ENCODE results near the gene UBR4.
A peak's percentile ranks its signal among the peaks of the same experiment; 100 is the strongest.

Gene UBR4

DNA sequence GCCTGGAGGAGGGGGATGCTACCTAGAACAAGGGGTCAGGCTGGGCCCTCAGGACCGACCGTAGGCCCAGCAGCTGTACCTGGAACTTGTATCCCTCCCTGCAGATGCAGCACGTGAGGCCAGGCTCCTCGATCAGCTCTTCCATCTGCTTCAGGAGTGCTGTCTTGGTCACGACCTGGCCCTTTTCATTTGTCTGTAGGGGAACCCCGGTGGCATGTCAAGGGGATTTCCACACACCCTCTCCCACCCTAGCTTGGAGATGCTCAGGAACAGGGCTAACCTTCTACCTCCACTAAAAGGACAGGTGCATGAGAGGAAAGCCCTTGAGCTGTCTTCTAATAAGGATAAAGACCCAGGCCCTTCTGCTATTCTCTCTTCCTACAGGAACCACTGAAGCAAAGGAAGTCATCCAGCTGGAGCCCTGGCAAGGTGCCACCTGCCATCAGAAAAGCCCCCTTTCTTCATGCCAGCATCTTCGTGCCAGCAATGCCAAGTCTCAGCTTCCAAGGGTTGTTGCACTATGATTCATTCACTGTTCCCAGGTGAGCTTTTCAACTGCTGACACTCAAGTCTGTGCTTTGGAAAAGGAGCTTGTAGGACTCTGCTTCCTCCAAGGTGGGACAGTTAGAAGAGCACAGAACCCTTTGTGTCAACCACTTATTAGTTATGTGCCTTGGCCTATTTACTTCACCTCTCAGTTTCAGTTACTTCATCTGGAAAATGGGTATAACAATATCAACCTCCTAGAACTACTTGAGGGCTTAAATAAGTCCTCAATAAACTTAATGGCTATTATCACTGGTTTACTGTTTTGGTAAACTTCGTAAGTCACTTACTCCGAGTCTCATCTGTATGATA lies 122.1 kb downstream of the UBR4 start:
- Histone ChIP-seq H3K9ac (ENCODE audit: low read length) (no peak overlapping the region), H3K4me1 (ENCODE audit: low read length) (peaks cover 36% of the 10 kb centered on the region), H3K4me3 (ENCODE audit: low read length) (no peak overlapping the region), H3K9me3 (ENCODE audit: insufficient read depth, low read length) (no peaks in the 10 kb centered on the region), H3K27me3 (ENCODE audit: low read depth, low read length) (no peaks in the 10 kb centered on the region), H3K4me2 (ENCODE audit: low read length) (peak overlapping the region; percentile 33), H3K36me3 (replicated peaks; ENCODE audit: low read depth, low read length) (peaks cover 74% of the 10 kb centered on the region), H2AFZ (ENCODE audit: low read depth, low read length) (no peak overlapping the region), H3K27ac (ENCODE audit: low read length) (peak overlapping the region; percentile 38), H3K79me2 (ENCODE audit: low read length) (no peaks in the 10 kb centered on the region), H4K20me1 (ENCODE audit: insufficient read depth, low read length) (peaks cover 21% of the 10 kb centered on the region)
- TF ChIP-seq CTCF (IDR thresholded peaks at IDR 0.05; ENCODE audit: low read depth, low read length) = no peak
- TF ChIP-seq EZH2phosphoT487 (IDR thresholded peaks at IDR 0.05; ENCODE audit: low read depth) = no peak

- H3K4me1 ChIP-seq (ENCODE audit: low read length) = peaks cover 36% of the 10 kb centered on the region
- no peaks in the 10 kb centered on the region for H3K27me3 ChIP-seq (ENCODE audit: low read depth, low read length)
- H3K36me3 ChIP-seq (replicated peaks; ENCODE audit: low read depth, low read length) = peaks cover 67% of the 10 kb centered on the region
- TF ChIP-seq EZH2phosphoT487 (IDR thresholded peaks at IDR 0.05; ENCODE audit: low read depth) (no peak), CTCF (IDR thresholded peaks at IDR 0.05; ENCODE audit: low read depth, low read length) (no peak)
- no peak overlapping the region for H3K9ac ChIP-seq (ENCODE audit: low read length)
- H3K4me3 ChIP-seq (ENCODE audit: low read length) = no peak overlapping the region
- peak overlapping the region; percentile 38 for H3K27ac ChIP-seq (ENCODE audit: low read length)
- H3K9me3 ChIP-seq (ENCODE audit: insufficient read depth, low read length) = no peaks in the 10 kb centered on the region
- H4K20me1 ChIP-seq (ENCODE audit: insufficient read depth, low read length) = peaks cover 21% of the 10 kb centered on the region
- no peaks in the 10 kb centered on the region for H3K79me2 ChIP-seq (ENCODE audit: low read length)
- no peak overlapping the region for H2AFZ ChIP-seq (ENCODE audit: low read depth, low read length)
- H3K4me2 ChIP-seq (ENCODE audit: low read length) = peak overlapping the region; percentile 33; the same call in 1 of the 2 replicates
Measured at GRCh38 chr1:19087017-19087736, 122.9 kb downstream of the UBR4 start.

DNA sequence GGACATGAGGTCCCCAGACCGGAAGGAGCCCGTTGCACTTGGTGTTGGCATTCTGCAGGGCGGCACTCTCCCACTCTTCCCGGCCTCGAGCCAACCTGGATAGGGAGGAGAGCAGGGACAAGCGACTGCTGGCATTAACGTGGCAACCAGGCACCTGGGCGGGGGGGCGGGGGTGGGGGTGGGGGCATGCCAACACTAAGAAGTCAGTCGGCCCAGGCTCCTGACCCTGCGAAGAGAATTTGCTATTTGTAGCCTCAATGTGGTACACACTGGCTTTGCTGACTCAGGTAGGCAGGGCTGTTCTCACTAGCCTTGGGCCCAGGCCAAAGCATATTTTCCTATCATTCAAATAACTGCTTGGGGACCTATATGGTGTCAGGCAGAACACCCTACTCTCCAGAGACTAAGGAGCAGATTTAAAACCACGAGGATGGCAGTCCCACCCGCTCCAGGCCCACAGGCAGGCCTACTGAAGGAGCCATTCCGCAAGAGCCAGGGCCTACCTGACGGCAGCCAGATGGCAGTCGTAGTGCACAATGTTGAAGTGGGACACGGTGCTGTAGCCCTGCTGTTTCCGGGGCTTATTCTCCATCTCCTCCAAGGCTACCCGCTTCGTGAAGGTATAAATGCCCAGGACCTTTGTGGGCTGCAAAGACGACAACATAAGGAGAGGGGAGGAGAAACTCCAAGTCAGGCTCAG lies 123.7 kb downstream of the UBR4 start:
- Histone ChIP-seq H3K4me3 (ENCODE audit: low read length) (no peak overlapping the region), H2AFZ (ENCODE audit: low read depth, low read length) (no peak overlapping the region), H3K27ac (ENCODE audit: low read length) (no peak overlapping the region), H3K4me2 (ENCODE audit: low read length) (no peak overlapping the region), H3K36me3 (replicated peaks; ENCODE audit: low read depth, low read length) (peaks cover 66% of the 10 kb centered on the region), H3K9me3 (ENCODE audit: insufficient read depth, low read length) (no peaks in the 10 kb centered on the region), H3K79me2 (ENCODE audit: low read length) (no peaks in the 10 kb centered on the region), H3K9ac (ENCODE audit: low read length) (no peak overlapping the region), H3K4me1 (ENCODE audit: low read length) (peaks cover 36% of the 10 kb centered on the region), H4K20me1 (ENCODE audit: insufficient read depth, low read length) (peaks cover 21% of the 10 kb centered on the region), H3K27me3 (ENCODE audit: low read depth, low read length) (no peaks in the 10 kb centered on the region)
- no peak for TF ChIP-seq EZH2phosphoT487 (IDR thresholded peaks at IDR 0.05; ENCODE audit: low read depth)
- no peak for TF ChIP-seq CTCF (IDR thresholded peaks at IDR 0.05; ENCODE audit: low read depth, low read length)

All from OCI-LY3 (cell line).